Nephron (organoid): ENCODE measurements around the gene KLHL2.

ENCODE experiments used
- H3K27ac Mint-ChIP-seq, 3 experiments: 2 replicates each; pipeline ENCODE4 v1.8.0; 2020; ENCODE audit warnings: mixed read lengths in 3 of 3, mild to moderate bottlenecking in 2 of 3, moderate library complexity in 1 of 3
- H3K27me3 Mint-ChIP-seq: 2 replicates; pipeline ENCODE4 v1.8.0; 2021; ENCODE audit warnings: low read depth, mild to moderate bottlenecking, moderate library complexity, mixed read lengths
- H3K36me3 Mint-ChIP-seq: 2 replicates; pipeline ENCODE4 v1.8.0; 2020; ENCODE audit warnings: low read depth, mixed read lengths
- H3K4me1 Mint-ChIP-seq: 2 replicates; pipeline ENCODE4 v1.8.0; 2020; ENCODE audit warnings: mixed read lengths
- H3K4me3 Mint-ChIP-seq, 3 experiments: 2 replicates each; pipeline ENCODE4 v1.8.0; 2020; ENCODE audit warnings: mild to moderate bottlenecking in 3 of 3, mixed read lengths in 3 of 3, moderate library complexity in 2 of 3
- H3K9me3 Mint-ChIP-seq: 2 replicates; pipeline ENCODE4 v1.8.0; 2020; ENCODE audit warnings: mixed read lengths
- TF ChIP-seq, protein P1 (sequence below), 3 experiments: fragments of 200-600 bp; sonication (generic); IDR thresholded peaks; one replicate each; pipeline ENCODE4 v1.5.0; 2021; ENCODE audit warnings: antibody characterized with exemption in 3 of 3; ENCODE audit not compliant: unreplicated experiment in 3 of 3

KLHL2 gene

GRCh38 chr4:165347647-165348569 is 140.5 kb downstream of the KLHL2 start:
- TF ChIP-seq, protein P1, sequence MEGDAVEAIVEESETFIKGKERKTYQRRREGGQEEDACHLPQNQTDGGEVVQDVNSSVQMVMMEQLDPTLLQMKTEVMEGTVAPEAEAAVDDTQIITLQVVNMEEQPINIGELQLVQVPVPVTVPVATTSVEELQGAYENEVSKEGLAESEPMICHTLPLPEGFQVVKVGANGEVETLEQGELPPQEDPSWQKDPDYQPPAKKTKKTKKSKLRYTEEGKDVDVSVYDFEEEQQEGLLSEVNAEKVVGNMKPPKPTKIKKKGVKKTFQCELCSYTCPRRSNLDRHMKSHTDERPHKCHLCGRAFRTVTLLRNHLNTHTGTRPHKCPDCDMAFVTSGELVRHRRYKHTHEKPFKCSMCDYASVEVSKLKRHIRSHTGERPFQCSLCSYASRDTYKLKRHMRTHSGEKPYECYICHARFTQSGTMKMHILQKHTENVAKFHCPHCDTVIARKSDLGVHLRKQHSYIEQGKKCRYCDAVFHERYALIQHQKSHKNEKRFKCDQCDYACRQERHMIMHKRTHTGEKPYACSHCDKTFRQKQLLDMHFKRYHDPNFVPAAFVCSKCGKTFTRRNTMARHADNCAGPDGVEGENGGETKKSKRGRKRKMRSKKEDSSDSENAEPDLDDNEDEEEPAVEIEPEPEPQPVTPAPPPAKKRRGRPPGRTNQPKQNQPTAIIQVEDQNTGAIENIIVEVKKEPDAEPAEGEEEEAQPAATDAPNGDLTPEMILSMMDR (IDR thresholded peaks at IDR 0.05; ENCODE audit: unreplicated experiment in 3 of 3) = no peak
- Mint-ChIP-seq H3K36me3 (peaks cover 10% of the 10 kb centered on the region), H3K27me3 (no peaks in the 10 kb centered on the region), H3K27ac (no peak overlapping the region), H3K4me1 (no peaks in the 10 kb centered on the region), H3K9me3 (peaks cover 5% of the 10 kb centered on the region), H3K4me3 (no peak overlapping the region)

DNA sequence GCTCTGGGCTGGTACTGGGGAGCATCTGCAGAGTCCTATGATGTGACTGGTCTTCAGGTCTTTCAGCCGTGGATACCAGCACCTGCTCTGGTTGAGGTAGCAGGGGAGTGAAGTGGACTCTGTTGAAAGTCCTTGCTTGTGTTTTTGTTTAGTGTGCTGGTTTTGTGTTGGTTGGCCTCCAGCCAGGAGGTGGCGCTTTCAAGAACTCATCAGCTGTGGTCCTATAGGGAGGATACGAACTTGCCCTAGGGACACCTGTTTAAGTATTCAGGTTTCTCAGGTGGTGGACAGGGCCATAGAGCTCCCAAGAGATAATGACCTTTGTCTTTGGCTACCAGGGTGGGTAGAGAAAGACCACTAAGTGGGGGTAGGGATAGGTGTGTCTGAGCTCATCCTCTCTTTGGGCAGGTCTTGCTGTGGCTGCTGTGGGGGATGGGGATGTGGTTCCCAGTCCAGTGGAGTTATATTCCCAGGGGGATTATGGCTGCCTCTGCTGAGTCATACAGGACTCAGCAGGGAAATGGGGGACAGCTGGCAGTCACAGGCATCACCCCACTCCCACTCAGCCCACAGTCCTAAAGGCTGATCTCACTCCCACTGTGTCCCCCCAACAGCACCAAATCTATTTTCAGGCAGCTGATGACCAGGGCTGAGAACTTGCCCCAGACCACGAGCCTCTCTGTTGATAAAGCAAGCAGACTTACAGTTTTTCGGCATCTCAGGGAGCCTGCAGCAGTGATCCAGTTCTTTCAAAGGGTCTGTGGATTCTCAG is 144.2 kb downstream of the KLHL2 start:
- Mint-ChIP-seq H3K27me3 (no peaks in the 10 kb centered on the region), H3K4me3 (no peak overlapping the region), H3K27ac (no peak overlapping the region), H3K9me3 (peaks cover 7% of the 10 kb centered on the region), H3K36me3 (no peaks in the 10 kb centered on the region), H3K4me1 (no peaks in the 10 kb centered on the region)
- TF ChIP-seq, protein P1 (IDR thresholded peaks at IDR 0.05; ENCODE audit: unreplicated experiment in 3 of 3) = no peak

GRCh38 chr4:165355900-165356300 is 148.5 kb downstream of the KLHL2 start:
- TF ChIP-seq, protein P1 (IDR thresholded peaks at IDR 0.05; ENCODE audit: unreplicated experiment in 3 of 3) = peak; percentile 46 to 65 (median 48)
- peaks cover 5% of the 10 kb centered on the region for H3K9me3 Mint-ChIP-seq
- H3K4me3 Mint-ChIP-seq = no peak overlapping the region
- H3K27me3 Mint-ChIP-seq = no peaks in the 10 kb centered on the region
- H3K36me3 Mint-ChIP-seq = no peaks in the 10 kb centered on the region
- H3K27ac Mint-ChIP-seq = peak overlapping the region in 1 of 3 experiments; percentile 33
- H3K4me1 Mint-ChIP-seq = peaks cover 10% of the 10 kb centered on the region

- Mint-ChIP-seq H3K9me3 (no peaks in the 10 kb centered on the region), H3K36me3 (no peaks in the 10 kb centered on the region), H3K4me1 (peaks cover 23% of the 10 kb centered on the region), H3K27me3 (peaks cover 3% of the 10 kb centered on the region), H3K27ac (no peak overlapping the region), H3K4me3 (no peak overlapping the region)
- TF ChIP-seq, protein P1 (IDR thresholded peaks at IDR 0.05; ENCODE audit: unreplicated experiment in 3 of 3) = no peak
Observed at GRCh38 chr4:165359506-165359905, 152.1 kb downstream of the KLHL2 start.

DNA sequence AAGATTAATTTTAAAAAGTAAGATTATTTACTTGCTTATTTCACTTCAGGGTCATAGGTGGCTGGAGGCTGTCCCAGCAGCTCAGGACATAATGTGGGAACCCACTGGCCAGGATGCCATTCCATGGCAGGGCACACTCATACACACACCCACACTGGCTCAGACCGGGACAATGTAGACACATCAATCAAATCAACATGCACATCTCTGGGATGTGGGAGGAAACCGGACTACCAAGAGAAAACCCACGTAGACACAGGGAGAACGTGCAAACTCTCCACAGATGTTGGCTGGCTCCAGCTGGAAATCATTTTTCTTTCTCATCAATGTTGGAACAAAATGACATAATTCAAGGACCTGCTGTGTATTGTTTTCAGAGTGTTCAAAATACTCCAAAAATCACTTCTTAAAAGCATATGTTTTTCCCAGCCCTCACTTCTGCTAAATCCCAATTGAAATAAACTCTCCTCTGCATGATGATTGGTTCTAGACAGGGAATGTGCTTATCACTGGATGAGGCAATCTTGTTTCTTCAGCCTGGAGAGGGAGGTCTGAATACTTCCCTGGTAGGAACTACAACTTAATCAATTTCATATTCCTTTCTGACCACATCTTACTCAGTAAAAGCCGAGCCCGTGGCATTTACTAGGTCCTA is 152.8 kb downstream of the KLHL2 start:
- H3K4me3 Mint-ChIP-seq = no peak overlapping the region
- H3K9me3 Mint-ChIP-seq = no peaks in the 10 kb centered on the region
- peaks cover 3% of the 10 kb centered on the region for H3K27me3 Mint-ChIP-seq
- H3K27ac Mint-ChIP-seq = peak overlapping the region in 1 of 3 experiments; percentile 11
- H3K36me3 Mint-ChIP-seq = no peaks in the 10 kb centered on the region
- H3K4me1 Mint-ChIP-seq = peaks cover 23% of the 10 kb centered on the region
- TF ChIP-seq, protein P1 (IDR thresholded peaks at IDR 0.05; ENCODE audit: unreplicated experiment in 3 of 3) = no peak
